GM19043 (cell line): ENCODE measurements around the gene MRPL18.

Experiments used
- ATAC-seq: cut with Tn5 transposase; IDR thresholded peaks from one replicate; pipeline ENCODE4 v1.9.1; 2021; ENCODE audit warnings: low read depth; ENCODE audit not compliant: unreplicated experiment

Gene MRPL18

DNA sequence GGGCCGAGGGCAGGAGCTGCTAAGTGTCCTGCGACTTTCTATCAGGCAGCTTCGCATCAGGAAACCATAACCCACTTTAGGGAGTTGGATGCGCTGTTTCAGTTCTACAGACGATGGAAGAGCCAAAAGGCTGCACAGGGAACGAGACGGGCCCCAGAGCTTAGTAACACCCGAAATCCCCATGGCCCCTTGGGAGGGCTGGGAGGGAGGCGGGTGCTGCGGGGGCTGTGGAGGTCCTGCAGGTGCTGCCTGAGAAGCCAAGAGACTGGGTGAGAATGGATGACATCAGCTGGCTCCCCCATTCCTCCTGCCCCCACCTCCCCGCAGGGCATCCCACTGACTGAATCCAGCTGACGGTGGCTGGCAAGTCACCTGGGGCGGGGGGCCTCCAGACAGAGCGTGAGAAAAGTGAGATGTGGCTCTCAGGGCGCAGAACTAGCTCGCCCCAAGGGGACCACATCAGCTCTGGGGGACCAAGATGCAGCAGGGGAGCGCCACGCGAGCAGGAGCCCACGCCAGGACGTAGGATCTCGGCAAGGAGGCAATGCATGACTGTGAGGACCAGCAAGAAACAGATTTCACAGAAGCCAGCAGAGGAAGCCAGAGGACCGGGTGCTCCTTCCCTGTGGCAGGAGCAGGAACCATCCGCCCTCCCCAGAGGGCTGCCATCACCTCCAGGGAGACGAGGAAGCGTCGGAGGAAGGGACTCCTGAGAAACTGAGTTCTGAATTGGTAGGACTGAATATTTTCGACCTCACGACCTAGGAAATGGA, 46.6 kb downstream of the MRPL18 start:
- ATAC-seq: no peak

DNA sequence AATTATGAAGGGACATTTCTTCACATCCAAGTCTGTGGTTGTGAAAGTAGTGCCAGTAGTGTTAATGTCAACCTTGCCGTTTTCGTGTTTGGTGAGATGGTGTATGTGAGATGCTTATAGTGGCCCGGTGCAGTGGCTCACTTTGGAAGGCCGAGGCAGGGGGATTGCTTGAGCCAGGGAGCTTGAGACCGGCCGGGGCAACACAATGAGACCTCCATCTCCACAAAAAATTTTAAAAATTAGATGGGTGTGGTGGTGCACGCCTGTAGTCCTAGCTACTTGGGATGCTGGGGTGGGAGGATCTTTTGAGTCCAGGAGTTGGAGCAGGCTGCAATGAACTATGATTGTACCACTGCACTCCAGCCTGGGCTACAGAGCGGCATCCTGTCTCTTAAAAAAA, 47.2 kb downstream of the MRPL18 start:
- no peak for ATAC-seq

DNA sequence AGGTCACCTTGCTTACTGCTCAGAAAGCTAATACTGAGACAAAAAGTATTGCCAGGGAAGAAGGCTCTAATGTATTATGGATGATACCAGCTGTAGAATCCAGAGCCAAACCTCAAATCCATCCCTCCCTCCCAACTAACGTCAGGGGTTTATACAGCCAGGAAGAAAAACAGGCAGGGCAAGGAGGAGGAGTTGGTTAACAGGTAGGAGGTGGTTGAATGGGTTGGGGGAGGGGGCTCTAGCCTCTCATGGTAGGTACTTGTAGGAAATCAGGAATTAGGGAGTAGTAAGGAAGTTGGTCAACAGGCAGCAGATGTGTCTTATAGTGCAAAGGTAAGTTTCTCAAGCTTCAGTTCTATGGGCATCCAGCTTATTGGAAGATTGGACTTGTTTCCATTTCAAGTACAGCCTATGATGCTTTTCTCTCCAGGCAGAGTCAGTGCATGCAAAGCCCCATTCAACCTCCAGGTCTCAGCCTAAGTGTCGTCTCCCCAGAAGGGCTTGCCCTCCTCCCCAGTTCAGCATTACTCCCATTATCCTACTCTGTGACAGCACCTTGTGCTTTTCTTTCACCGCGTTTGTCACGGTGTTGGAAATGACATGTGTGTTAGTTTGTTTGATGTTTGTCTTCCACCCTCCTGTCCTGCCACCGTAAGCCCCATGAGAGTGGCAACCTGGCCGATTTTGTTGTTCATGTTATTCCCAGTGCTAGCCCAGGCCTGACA, 47.9 kb downstream of the MRPL18 start:
- ATAC-seq: no peak

DNA sequence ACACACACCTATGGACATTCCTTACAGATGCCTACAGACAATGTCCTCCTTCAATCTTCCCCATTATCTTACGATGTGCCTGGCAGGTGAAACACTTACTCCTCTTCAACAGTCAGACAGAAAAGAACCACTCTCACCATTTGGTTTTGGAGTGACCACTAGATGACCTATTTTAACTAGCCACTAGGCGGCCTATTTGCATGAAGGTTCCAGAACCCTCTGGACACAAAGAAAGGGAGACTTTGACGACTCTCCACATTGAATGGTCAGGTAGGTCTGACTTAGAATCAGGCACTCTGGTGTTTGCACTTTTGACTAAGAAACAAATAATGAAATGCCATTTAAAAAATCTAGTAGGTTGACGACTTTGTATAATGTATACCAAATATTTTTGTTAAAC, 51.8 kb downstream of the MRPL18 start:
- ATAC-seq: no peak

DNA sequence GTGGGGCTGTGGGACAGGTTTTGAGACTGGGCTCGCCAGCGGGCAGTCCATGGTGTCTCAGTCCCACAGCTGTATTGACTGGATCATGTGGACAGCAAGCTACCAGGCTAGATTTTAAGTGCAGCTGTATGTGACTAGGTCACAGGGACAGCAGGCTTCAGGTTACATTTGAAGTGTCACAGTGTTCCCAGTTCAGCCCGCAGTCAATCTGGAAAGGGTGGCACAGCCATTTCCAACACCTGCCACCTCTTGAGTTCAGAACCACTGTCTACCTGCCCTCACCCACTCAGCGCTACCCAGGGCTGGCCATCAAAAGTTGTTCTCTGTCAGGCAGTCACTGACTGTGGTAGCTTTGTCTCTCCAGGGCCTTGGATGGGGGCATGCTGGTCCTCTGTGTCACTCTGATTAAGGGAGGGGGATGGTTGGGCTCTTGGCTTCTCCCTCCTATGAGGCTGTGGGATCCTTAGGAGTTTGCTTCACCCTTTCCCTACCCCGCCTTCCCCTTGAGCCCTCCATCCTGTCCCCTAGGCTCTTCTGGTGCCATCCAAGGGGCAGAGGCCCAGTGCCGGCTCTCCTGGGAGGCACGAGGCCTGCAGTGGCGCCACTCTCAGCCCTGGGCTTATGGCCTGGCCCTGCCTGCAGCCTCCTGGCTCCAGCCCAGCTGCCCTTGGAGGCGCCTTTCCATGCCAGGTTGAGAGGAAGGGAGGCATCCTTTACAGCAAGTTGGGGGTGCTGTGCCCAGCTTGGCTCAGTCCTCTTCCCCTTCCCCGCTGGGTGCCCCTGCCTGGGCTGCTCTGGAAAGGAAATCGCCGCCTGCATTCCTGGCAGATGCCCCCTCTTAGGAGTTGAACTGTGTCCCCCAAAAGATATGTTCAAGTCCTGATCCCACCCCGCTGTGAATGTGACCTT, 54.7 kb downstream of the MRPL18 start:
- no peak for ATAC-seq
